ENCODE results near the gene CALY.

The CALY gene

DNA sequence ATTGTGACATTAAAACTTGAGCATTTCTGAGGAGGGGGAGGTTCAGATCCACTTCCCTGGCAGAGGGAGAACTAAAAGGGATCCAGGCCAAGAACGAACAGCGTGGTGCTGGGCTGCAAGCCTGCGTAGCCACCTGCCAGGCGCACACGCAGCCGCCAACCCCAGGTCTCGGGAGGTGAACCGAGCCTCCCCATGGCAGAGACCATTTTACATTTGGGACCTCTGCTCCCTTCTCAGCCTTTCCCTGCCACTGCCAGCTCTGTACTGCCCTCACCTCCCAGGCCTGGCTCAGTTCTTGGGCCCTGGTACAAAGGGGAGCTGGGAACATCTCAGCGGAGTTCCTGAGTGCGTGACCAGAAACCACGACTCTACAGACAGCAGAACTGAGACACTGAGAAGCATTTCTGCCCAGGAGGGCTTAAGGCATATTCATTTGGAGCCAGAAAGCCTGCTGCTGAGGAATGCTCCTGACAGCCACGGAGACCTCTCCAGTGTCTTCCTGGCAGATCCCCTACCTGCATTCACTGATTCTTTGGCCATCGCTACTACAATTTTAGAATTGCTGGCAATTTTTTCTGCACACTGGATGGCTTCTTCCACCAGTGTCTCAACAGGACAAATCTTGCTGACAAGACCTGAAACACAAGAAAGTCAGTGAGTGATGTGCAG, 28.9 kb upstream of the CALY start:
- DNase-seq, result no peak

DNA sequence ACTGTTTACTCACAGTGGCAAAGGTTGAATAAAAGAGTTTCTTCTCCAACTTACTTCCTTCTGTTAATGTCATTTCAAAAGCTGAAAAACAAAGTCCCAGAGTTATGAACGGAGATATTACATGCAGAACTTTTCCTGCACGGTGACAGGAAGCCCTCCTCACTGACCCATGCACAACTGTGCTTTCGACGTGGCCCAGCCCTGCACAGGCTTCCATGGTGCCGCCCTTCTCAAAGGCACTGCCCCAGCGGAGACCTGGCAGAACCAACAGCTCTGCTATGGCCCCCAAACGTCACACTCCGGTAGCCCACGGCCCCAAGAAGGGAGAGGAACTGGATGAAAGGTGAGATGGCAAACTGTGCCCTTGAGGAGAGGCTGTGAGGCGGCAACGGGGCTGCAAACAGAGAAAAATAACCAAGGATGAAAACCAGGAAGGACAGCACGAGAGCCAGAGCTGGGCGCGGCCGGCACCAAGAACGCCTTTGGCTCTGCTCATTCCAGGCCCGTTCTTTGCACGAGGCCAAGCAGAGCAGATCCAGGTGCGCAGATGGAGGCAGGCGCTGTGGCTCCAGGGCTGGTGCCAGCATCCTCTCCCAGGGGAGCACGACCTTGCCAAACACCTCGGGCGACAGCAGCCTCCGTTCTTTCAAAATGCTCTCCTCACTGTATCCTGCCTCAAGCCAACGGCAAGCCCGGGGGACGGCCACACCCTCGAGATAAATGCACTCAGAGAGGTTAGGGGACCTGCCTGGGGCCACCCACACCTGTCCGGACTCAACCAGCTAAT, 28.1 kb upstream of the CALY start:
- no peak for DNase-seq

DNA sequence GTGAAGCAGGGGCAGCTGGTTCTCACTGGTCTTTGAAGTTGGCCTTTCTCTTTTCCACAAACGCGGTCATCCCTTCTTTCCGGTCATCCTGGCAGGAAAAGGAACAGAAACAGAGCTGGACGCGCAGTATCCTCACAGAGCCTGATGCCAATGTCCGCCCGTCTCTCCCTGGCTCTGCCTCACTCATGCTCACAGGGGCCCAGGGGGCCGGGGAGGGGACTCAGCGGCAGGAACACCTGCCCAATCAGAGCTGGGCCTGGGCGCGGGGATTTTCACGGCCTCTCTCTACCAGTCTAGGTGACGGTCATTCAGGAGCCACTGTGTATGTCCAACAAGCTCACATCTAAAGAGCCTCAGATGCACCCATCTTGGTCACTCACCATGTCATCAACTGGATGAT, 26.1 kb upstream of the CALY start:
- DNase-seq, result no peak

DNA sequence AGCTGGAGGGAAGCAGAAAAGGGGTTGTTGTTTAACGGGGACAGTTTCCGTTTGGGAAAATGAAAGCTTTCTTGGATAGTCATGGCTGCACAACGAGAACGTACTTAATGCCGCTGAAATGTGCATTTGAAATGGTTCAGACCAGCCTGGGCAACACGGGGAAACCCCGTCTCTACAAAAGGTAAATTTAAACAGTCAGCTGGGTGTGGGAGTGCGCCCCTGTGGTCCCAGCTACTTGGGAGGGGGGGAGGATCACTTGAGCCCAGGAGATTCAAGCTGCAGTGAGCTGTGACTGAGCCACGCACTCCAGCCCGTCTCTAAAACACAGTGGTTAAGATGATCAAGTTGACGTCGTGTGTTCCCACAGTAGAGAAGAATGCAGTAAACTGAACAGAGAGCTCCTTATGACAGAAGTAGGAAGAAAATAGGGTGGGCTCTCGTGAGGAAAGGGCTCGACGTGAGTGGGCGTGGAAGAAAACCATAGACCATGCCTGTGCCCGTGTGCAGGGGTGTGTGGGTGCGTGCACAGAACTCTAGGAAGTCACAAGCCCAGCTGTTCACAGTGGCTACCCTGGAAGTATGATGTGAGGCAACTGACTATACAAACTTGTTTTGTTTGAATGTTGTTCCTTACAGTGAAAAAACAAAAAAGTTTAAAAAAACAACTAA, 25.2 kb upstream of the CALY start:
- DNase-seq, result no peak

DNA sequence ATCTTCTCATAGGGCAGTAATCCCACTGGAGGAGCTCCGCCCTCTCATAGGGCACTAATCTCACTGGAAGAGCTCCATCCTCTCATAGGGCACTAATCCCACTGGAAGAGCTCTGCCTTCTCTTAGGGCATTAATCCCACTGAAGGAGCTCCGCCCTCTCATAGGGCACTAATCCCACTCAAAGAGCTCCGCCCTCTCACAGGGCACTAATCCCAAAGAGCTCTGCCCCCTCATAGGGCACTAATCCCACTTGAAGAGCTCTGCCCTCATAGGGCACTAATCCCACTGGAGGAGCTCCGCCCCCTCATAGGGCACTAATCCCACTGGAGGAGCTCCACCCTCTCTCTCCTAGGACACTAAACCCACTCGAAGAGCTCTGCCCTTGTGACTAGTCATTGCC, 24.5 kb upstream of the CALY start:
- no peak for DNase-seq

DNA sequence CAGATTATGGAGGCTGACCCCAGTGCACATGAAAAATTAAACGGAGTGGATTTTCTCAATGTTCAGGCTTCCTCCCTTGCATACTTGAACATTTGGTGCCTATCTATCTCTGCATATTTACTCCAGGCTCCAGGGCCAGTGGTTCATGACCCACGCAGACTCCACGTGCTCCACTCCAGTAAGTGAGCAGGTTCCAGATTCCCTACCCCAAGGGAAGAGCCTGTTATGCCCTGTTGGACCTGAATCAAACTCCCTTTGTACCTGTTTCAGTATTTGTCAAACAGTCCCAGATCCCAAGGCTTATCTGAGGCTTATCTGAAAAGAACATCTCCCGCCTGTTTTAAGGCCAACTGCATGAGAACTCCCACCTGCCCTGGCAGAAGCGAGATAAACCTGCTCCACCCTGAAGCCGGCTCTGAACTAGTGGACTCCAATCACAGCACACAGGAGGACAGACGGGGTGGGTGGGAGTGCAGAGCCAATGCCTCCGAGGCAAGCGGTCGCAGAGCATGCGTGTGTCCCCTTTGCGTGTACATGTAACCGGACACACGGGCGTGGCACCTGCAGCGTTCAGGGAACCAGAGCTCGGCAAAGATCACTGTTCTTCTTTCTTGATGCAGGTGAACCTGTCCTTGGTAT, 23.4 kb upstream of the CALY start:
- no peak for DNase-seq

DNA sequence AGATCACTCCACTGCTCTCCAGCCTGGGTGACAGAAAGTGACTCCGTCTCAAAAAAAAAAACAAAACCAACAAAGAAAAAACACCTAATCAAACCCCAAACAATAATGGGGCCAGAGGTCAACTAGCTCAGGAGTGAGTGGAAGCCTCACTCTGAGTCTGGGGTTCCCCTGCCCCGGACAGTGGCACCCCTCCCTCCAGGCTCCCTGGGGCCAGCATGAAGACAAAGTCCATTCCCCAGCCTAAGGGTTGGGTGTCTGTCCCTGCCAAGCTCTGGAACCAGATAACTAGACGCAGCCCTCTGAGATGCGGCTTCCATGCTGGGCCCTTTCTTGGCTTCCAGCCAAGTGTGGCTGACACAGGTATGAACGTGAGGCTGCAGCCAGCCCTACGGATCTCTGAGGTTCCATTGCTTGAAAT, 22.9 kb upstream of the CALY start:
- DNase-seq, result no peak

DNA sequence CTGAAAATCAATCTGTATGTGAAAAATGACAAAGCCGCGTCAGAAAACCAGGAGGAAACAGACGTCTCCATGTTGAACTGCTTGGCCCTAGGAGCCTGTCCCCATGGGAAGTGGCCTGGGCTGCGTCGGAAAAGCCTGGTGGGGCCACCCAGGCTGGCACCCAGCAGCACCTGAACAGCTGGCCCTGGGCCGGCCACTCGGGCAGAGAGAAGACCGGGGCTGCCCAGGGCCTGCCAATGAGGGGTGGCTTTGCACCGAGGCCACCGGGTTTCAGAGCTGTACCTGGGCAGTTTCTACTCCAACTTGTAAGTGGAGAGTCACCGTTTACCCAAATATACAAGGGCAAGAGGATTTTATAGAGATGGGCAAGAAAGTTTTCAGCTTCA, 22.2 kb upstream of the CALY start:
- DNase-seq, result no peak

DNA sequence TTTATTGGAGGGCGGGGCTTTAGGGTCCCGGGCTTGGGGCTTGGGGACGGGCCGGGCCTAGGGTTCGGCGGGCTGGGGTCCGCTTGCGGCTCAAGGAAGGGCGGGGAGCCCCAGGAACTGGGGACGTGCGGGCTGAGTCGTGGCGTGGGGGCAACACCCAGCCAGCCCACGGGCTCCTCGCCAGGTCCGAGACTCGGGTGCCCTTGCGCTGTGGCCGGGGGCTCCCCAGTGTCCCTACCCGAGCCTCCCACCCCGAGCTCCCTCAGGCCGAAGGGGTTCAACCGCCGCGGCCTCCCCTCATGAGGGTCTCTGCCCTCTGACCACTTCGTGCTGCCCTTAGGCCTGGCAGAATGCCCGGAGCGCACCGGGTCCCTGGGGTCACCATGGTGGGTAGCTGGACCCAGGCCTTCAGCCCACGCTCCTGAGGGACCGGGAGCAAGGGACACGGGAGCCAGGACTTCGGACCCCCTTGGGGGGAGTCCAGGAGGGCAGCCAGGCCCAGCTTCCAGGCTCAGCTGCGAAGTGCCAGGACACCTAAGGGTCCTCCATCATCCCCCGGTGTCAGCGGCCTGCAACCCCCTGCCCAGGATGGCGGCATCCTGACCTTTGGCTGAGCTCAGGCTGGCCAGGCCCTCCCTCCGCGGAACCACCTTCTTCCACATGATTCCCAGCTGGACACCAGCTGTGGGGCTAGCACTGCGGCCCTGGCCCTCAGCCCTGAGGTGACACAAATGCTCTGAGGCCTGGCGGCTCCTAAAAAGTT, 21.6 kb upstream of the CALY start:
- no peak for DNase-seq

DNA sequence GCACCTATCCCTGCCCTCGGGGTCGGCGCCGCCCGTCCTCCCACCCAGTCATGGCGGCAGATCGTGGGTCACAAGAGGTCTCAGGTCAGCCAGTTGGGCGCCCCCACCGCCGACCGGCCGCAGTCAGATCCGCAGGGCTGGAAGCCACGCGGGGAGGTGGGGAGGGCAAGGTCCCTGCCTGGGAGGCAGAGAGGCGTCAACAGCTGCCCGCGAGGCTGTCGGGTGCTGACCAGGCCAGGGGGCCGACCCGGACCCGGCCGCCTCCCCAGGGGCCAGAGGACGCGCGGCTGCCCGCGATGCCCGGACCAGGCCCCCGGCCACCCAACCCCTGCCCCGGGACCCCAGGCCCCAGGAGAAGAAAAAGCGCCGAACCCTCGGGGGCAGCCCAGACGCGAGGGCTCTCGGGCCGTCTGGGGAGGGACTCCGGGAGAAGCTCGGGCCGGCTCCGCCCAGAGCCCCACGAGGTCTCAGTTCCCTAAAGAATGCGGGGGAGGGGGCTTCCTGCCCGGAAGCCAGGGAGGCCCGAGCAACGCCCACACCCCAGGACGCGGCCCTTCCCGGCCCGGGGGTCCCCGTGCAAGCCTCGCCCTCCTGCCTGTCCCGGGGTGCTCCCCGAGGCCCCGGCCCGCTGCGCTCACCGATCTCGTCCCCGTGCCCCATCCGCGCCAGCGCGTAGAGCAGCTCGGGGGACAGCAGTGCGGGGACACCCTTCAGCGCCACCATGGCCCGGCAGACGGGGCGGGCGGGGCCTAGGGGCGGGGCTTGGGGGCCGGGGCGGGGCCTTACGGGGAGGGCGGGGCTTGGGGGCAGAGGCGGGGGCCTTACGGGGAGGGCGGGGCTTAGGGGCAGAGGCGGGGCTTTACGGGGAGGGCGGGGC, 20.8 kb upstream of the CALY start, which contains the start of gene FUOM:
Gene FUOM (minus strand): TSS at position 735 of the 877 bp plus-strand sequence. CDS start 12 bp downstream, at position 723.
- no peak for DNase-seq

DNA sequence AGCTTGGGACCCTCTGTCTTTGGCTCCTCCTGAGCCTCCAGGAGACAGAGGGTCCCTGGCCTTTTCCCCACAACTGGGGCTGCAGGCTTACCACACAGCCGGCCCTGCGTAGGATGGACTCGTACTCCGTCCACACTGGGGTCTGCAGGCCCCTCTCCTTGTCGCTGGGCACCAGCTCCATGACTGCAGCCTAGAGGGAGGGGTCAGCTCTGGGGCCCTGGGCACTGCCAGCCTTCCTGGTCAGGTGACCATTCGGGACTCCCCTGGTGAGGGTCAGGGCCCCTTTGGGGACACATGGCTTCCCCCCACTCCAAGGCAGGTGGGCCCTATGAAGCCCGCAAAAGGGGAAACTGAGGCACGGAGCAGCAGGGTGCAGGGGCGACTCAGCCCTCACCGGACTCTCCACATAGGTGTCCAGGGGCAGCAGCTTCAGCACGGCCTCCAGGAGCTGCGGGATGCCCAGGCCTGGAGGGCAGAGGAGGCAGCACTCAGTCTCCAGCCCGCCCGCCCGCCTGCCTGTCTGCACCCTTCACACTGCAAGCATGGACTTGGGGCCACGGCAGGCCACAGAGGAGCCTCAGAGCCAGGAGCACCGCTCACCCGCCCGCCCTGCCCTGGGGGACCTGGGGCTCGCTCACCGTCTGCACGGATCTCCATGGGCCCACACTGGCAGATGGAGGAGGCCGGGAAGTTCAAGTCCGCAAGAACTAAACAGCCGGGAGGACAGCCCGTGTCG, 20.0 kb upstream of the CALY start:
- no peak for DNase-seq

DNA sequence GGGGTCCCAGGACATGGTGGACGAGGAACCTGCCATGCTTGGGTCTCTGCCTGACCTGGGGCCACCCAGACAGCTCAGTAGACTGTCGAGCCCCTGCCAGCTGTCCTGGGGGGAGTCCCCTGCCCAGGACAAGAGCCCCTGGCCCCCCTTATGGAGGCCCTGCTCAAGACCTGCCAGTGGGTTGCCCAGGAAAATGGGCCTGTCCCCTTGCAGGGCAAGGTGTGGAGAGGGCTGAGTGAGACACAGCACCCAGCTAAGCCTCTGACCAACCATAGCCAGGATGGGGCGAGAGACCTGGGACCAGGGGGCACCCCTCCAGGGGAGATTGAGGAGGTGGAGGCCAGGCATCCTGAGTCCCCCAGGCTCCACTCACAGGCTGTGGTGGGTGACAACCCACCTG, 19.3 kb upstream of the CALY start:
- DNase-seq, result no peak

DNA sequence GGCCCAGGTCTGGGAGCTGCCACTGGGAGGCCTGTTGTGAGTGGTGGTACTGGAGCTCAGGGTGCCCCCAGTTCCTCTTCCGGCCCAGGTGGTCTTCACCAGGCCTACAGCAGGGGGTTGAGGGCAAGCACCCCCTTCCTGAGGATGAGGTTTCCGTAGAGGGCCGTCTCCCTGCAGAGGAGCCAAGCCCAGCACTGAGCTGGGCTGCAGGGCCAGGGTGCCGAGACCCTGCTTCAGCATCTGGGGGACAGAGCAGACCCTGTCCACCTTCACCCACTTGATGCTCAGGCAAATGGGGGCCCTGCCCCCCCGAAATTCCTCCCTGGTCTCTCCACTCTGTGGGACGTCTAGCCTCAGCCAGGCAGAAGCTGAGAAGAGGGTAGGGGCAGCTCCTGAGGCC, 18.6 kb upstream of the CALY start:
- no peak for DNase-seq

DNA sequence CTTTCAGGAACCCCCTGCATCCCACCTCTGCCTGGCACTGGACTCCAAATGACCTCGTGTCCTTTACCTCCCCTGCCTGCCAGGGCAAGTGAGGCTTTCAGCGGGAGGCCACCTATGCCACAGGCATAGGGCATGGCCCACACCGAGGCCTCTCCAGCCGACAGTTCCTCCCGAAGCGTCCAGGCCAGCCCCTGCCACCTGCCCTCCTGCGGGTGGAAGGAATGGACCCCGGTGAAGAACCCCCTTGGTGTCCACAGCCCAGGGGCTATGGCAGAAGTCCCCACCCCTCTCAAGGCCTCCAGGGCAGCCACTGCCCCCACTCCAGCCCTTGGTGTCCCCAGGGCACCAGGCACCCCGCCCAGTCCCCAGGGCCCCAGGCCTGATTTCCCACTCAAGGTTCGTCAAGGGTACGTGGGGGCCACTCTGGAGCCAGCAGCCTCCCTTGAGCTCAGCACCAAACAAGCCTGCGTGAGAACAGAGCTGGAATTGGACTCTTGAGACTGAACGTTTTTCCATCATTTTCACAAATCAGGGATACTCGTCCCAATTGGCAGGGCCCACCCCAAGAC, 18.1 kb upstream of the CALY start:
- DNase-seq, result no peak

DNA sequence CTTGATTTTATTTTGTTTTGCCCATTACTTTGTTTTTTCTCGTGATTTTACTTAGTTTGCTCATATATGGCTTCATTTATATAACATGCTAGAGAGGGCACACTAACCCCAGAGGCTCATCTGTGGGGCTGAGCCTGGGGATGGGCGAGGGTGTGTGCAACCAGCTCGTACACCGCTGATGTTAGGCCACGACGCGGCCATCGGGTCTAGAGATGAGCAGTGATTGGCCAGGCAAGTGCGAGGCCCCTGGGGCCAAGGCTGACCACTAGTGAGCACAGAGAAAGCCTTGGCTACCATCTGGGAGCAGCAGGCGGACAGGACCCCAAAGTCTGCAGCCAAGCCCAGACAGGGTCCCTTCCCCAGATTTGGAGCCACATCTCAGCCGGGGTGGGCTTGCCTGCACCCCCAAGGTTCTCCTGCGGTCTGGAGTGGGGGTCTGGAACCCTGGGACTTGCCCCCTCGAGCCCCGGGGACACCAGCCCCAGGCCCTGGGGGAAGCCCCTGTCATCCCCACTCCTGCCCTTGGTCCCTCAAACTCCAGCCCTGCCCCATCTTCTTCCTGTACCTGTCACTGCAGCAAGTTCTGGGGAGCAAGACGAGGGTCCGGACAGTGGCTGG, 17.4 kb upstream of the CALY start:
- DNase-seq, result no peak

DNA sequence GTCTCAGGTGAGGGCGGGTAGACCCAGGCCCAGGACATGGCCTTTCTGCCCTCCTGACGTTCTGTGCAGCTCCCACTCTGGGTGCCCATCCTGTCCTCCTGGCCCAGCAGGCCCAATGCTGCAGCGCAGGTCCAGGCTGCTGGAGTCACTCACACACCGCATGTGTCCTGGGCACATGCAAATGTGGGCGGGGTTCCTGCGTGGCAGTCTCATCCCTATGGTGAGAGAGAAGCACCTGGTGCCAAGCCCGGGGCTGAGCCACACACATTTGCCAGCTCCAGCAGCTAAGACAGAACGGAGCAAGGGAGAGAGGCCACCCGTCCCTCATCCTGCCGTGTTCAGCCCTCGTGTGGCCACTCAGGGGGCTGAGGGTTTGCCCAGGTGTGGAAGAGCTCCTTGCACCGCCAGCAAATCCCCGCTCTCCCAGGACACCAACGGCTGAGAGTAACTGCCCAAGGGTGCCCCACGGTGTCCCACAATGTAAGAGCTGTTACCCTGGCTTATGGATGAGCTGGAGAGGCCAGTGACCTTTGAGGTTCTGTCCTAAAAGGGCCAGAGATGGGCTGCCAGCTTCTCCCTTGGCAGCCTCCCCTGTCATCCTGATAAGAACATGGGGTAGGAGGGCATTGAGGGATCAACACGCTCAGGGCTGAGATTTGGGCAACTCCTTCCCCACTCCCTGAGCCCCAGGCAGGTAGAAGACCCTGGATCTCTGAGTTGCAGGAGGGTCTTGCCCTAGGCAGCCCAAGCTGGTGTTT, 16.7 kb upstream of the CALY start:
- DNase-seq, result no peak

DNA sequence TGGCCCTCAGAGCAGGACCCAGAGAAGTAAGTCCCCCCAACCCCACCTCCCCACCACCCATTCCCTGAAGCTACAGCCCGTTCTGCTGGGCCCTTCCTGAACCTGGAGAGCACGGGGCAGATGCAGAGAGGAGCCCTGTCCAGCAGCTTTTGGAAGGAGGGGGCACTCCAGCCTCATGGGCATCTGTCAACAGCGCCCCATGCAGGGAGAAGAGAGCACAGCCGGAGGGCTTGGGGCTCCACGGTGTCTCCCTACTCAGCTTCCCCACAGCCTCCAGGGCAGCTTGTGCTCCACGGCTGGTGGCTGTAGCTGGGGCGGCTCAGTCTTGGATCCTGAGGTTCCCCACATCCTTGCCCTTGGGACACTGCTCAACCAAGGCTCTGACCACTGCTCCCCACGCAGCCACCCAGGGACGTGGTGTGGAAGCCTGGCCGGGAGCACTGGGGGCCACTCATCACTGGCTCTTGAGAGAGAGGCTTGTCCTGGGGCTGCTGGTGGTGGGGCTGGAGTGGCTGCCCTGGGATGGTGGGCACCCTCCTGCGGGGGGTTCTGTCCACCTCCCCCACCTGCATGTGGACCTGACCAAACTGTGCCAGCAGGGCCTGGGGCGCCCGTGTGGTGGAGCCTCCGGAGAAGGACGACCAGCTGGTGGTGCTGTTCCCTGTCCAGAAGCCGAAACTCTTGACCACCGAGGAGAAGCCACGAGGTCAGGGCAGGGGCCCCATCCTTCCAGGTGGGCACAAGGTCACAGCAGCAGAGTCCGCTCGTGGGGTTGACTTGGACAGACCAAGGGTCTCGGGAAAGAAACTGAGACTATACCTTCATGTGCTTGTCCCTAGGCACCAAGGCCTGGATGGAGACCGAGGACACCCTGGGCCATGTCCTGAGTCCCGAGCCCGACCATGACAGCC, 15.0 kb upstream of the CALY start:
- DNase-seq, result no peak

DNA sequence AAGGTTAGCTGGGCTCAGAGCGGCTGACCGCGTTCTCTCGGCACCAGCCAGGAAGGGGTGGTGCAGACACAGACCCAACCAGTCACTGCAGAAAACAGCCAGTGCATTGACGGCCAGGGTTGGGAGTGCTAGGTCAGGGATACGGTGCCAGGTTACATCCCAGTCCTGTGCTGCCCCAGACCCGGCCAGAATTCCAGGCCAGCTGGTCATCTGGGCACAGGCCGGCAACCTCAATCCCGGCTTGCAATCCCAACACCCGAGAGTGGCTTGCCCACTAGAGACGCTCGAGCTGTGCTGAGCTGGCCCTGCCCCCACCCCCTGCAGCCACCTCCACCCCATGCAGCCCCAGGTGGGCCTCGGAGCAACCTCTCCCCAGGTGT, 14.2 kb upstream of the CALY start:
- DNase-seq, result no peak

Measured in NCI-H1417 treated with DMSO at 0.1 percent for 48 hours (cell line).